Mucosa of stomach (tissue), 1 donor: ENCODE measurements around the gene RAVER1.
"Not testable (repeated sequence)": the region's sequence is repeated elsewhere in the genome, so short reads cannot be mapped to it uniquely, and the experiment has no call there.

Experiments used
- H3K27me3 ChIP-seq: one replicate; pipeline ENCODE4 v1.7.0; 2013; ENCODE audit warnings: mild to moderate bottlenecking, low read length; ENCODE audit not compliant: control insufficient read depth, insufficient read depth
- H3K36me3 ChIP-seq: one replicate; pipeline ENCODE4 v1.7.0; 2013; ENCODE audit warnings: low read length; ENCODE audit not compliant: control insufficient read depth, insufficient read depth
- H3K4me1 ChIP-seq: one replicate; pipeline ENCODE4 v1.7.0; 2013; ENCODE audit warnings: mild to moderate bottlenecking, low read length; ENCODE audit not compliant: control insufficient read depth, insufficient read depth
- H3K4me3 ChIP-seq: one replicate; pipeline ENCODE4 v1.7.0; 2013; ENCODE audit warnings: low read length
- H3K9ac ChIP-seq: one replicate; pipeline ENCODE4 v1.7.0; 2013; ENCODE audit warnings: mild to moderate bottlenecking, low read length, moderate library complexity
- H3K9me3 ChIP-seq: one replicate; pipeline ENCODE4 v1.7.0; 2013; ENCODE audit warnings: mild to moderate bottlenecking, low read length, moderate library complexity; ENCODE audit not compliant: control insufficient read depth
- donor health status: Pancreatic carcinoma.

Gene RAVER1

GRCh38 chr19:10332965-10333757 is at the start of gene RAVER1:
Gene RAVER1 (minus strand): TSS chr19:10333529. CDS start chr19:10333507, 22 bp downstream.
- no peaks in the 10 kb centered on the region for H3K27me3 ChIP-seq
- no peaks in the 10 kb centered on the region for H3K36me3 ChIP-seq
- no peaks in the 10 kb centered on the region for H3K9me3 ChIP-seq
- H3K4me3 ChIP-seq, result peak within 1 kb of the TSS; percentile 79
- peaks cover 19% of the 10 kb centered on the region for H3K4me1 ChIP-seq
- H3K9ac ChIP-seq, result peak within 1 kb of the TSS; percentile 65

- not testable (repeated sequence) for H3K9me3 ChIP-seq, H3K9ac ChIP-seq, H3K36me3 ChIP-seq, H3K27me3 ChIP-seq, H3K4me3 ChIP-seq
- peaks cover 10% of the 10 kb centered on the region for H3K4me1 ChIP-seq
Observed at GRCh38 chr19:10383223-10383499, 49.8 kb upstream of the RAVER1 start.

GRCh38 chr19:10380313-10381102 is 47.2 kb upstream of the RAVER1 start, which contains the start of gene TYK2:
Gene TYK2 (minus strand): TSS chr19:10380572. CDS start chr19:10378406, 2,166 bp downstream.
- Histone ChIP-seq H3K36me3 (no peaks in the 10 kb centered on the region), H3K27me3 (no peaks in the 10 kb centered on the region), H3K4me3 (peak within 1 kb of the TSS; percentile 95), H3K9me3 (no peaks in the 10 kb centered on the region), H3K4me1 (peaks cover 10% of the 10 kb centered on the region), H3K9ac (peak within 1 kb of the TSS; percentile 97)

- Histone ChIP-seq H3K27me3 (no peaks in the 10 kb centered on the region), H3K36me3 (no peaks in the 10 kb centered on the region), H3K9me3 (no peaks in the 10 kb centered on the region), H3K9ac (peak overlapping the region; percentile 97), H3K4me3 (peak overlapping the region; percentile 95), H3K4me1 (peaks cover 10% of the 10 kb centered on the region)
Observed at GRCh38 chr19:10379880-10380312, 46.6 kb upstream of the RAVER1 start.

- H3K36me3 ChIP-seq, result no peaks in the 10 kb centered on the region
Observed at GRCh38 chr19:10378124-10378523, 44.8 kb upstream of the RAVER1 start.

GRCh38 chr19:10377140-10377640 is 43.9 kb upstream of the RAVER1 start:
- H3K4me1 ChIP-seq, result peaks cover 10% of the 10 kb centered on the region
- not testable (repeated sequence) for H3K4me3 ChIP-seq, H3K9ac ChIP-seq, H3K27me3 ChIP-seq, H3K9me3 ChIP-seq, H3K36me3 ChIP-seq

More at GRCh38 chr19:10378124-10378523, 44.8 kb upstream of the RAVER1 start:
- H3K4me1 ChIP-seq, result peaks cover 10% of the 10 kb centered on the region
- no peaks in the 10 kb centered on the region for H3K27me3 ChIP-seq
- H3K9me3 ChIP-seq, result no peaks in the 10 kb centered on the region
- H3K9ac ChIP-seq, result no peak overlapping the region
- H3K4me3 ChIP-seq, result no peak overlapping the region

GRCh38 chr19:10374931-10375330 is 41.6 kb upstream of the RAVER1 start:
- no peaks in the 10 kb centered on the region for H3K9me3 ChIP-seq
- H3K9ac ChIP-seq, result no peak overlapping the region
- no peaks in the 10 kb centered on the region for H3K27me3 ChIP-seq
- H3K4me3 ChIP-seq, result no peak overlapping the region
- peaks cover 5% of the 10 kb centered on the region for H3K4me1 ChIP-seq
- no peaks in the 10 kb centered on the region for H3K36me3 ChIP-seq

GRCh38 chr19:10372690-10373089 is 39.4 kb upstream of the RAVER1 start:
- Histone ChIP-seq H3K27me3 (no peaks in the 10 kb centered on the region), H3K4me1 (no peaks in the 10 kb centered on the region), H3K9me3 (no peaks in the 10 kb centered on the region), H3K4me3 (no peak overlapping the region), H3K36me3 (no peaks in the 10 kb centered on the region), H3K9ac (no peak overlapping the region)

- H3K27me3 ChIP-seq, result no peaks in the 10 kb centered on the region
- H3K36me3 ChIP-seq, result no peaks in the 10 kb centered on the region
- H3K9me3 ChIP-seq, result no peaks in the 10 kb centered on the region
- H3K4me3 ChIP-seq, result no peak overlapping the region
- no peak overlapping the region for H3K9ac ChIP-seq
- H3K4me1 ChIP-seq, result no peaks in the 10 kb centered on the region
Observed at GRCh38 chr19:10368101-10368803, 34.9 kb upstream of the RAVER1 start.

- not testable (repeated sequence) for H3K9me3 ChIP-seq, H3K4me1 ChIP-seq, H3K9ac ChIP-seq, H3K36me3 ChIP-seq, H3K4me3 ChIP-seq, H3K27me3 ChIP-seq
Observed at GRCh38 chr19:10366950-10367512, 33.7 kb upstream of the RAVER1 start.

GRCh38 chr19:10365518-10365917 is 32.2 kb upstream of the RAVER1 start:
- Histone ChIP-seq H3K4me1 (no peaks in the 10 kb centered on the region), H3K4me3 (no peak overlapping the region), H3K9me3 (no peaks in the 10 kb centered on the region), H3K9ac (no peak overlapping the region), H3K36me3 (no peaks in the 10 kb centered on the region), H3K27me3 (no peaks in the 10 kb centered on the region)
